GM12865 (cell line): ENCODE measurements around the gene RGS2.

Source experiments
- DNase-seq: peaks from one replicate; pipeline ENCODE4 v3.0.0; 2010; ENCODE audit warnings: low read depth
- H3K4me3 ChIP-seq: 2 replicates; pipeline ENCODE4 v1.5.1; 2011; ENCODE audit warnings: mild to moderate bottlenecking, low read depth, low read length, control low read depth
- TF ChIP-seq, protein P1 (sequence below): IDR thresholded peaks from 2 replicates; pipeline ENCODE4 v1.5.1; 2011; ENCODE audit warnings: low read length, control low read depth, low read depth, inconsistent platforms; ENCODE audit not compliant: insufficient read depth; ENCODE audit errors: missing control alignments

RGS2 gene

DNA sequence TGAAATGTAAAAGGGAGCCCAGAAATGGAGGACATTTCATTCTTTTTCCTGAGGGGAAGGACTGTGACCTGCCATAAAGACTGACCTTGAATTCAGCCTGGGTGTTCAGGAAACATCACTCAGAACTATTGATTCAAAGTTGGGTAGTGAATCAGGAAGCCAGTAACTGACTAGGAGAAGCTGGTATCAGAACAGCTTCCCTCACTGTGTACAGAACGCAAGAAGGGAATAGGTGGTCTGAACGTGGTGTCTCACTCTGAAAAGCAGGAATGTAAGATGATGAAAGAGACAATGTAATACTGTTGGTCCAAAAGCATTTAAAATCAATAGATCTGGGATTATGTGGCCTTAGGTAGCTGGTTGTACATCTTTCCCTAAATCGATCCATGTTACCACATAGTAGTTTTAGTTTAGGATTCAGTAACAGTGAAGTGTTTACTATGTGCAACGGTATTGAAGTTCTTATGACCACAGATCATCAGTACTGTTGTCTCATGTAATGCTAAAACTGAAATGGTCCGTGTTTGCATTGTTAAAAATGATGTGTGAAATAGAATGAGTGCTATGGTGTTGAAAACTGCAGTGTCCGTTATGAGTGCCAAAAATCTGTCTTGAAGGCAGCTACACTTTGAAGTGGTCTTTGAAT lies 2.9 kb downstream of the RGS2 start:
- TF ChIP-seq, protein P1, sequence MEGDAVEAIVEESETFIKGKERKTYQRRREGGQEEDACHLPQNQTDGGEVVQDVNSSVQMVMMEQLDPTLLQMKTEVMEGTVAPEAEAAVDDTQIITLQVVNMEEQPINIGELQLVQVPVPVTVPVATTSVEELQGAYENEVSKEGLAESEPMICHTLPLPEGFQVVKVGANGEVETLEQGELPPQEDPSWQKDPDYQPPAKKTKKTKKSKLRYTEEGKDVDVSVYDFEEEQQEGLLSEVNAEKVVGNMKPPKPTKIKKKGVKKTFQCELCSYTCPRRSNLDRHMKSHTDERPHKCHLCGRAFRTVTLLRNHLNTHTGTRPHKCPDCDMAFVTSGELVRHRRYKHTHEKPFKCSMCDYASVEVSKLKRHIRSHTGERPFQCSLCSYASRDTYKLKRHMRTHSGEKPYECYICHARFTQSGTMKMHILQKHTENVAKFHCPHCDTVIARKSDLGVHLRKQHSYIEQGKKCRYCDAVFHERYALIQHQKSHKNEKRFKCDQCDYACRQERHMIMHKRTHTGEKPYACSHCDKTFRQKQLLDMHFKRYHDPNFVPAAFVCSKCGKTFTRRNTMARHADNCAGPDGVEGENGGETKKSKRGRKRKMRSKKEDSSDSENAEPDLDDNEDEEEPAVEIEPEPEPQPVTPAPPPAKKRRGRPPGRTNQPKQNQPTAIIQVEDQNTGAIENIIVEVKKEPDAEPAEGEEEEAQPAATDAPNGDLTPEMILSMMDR = no peak
- no peak overlapping the region for H3K4me3 ChIP-seq
- no peak for DNase-seq

DNA sequence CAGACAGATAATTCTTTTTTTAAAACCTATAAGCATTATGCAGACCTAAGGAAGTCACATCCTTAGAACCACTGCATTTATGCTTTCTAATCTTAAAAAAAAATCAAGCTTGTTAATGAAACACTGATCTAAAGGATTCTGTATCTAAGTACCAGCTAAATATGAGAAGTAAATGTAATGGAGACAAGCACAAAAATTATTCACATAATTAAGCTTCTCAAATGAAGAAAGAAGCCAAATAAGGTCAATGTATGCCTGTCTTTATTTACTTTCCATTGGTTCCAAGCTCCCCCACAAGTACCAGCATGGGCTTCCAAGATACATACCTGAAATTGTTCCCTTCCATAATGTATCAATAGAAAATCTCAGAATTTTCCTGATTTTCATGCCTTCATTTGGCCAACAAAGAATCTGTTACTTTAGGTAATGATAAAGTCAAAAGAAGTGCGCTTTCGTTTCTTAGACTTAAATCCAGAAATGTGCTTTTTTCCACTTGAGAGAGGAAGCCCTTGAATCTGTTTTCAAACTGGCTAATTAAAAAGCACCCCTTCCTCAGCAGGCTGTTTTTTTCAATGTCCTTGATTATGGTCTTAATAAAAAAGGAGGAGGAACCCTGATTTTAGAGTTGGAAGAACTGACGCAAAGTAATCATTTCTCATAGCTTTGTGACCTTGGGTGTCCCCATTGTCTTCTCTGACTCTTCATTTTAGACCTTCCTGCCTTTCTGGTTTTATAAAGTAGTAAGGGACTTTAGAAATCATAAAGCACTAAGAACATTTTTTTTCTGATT lies 3.8 kb downstream of the RGS2 start:
- TF ChIP-seq, protein P1 = no peak
- no peak overlapping the region for H3K4me3 ChIP-seq
- no peak for DNase-seq

DNA sequence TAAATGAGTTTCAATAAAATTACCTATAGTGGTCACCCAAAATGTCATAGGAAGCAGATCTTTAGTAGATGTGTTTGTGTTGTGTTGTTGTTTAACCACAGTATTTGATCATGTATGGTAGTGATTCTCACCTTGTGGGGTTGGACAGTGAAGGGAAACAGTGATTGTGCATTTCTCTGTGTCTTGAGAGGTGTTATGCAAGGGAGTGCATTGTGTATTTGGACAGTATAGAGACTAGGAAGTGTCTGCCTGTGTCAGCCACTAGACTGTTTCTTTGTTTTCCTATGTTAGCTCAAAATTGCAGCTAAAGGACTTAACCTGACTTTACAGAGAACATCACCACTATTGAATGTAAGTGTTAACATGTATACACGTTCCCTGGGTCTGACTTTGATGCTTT lies 6.0 kb downstream of the RGS2 start:
- TF ChIP-seq, protein P1 = no peak
- H3K4me3 ChIP-seq = no peak overlapping the region
- no peak for DNase-seq

DNA sequence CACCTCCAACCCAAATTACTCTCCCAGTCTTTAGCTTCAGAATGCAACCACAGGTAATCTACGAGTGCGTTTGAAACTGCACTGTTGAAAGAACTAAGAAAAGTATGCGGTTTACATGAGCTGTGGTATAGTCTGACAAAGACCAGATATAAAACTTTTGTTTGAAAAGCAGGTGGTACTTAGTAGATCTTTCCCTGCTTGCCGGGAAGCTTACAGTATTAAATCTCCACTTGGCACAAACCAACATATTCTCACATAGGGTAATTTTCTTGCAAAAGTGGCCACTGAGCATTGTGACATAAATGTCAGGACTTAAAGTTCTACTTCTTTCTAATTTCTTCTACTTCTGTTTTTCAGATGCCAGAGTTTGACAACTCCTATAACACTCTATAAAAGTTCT lies 8.4 kb downstream of the RGS2 start:
- TF ChIP-seq, protein P1 = no peak
- no peak for DNase-seq
- no peak overlapping the region for H3K4me3 ChIP-seq

DNA sequence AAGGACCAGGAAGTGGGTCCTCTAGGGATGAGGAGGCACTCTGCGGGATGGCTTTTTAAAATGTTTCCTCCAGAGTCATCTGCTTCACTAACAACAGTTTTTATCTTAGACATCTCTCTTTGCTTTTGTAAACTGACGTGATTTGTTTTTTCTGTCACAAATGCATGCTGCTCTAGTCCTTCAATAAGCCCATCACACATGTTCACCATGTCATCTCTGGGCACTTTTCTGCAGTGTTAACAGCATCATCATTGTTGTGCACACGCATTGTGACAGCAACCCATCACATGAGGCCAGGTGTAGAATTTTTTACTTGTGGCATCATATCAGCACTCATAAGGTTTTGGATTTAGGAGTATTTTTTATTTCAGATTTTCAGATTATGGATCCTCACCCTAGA lies 12.5 kb downstream of the RGS2 start:
- H3K4me3 ChIP-seq = no peak overlapping the region
- DNase-seq = no peak
- TF ChIP-seq, protein P1 = no peak

DNA sequence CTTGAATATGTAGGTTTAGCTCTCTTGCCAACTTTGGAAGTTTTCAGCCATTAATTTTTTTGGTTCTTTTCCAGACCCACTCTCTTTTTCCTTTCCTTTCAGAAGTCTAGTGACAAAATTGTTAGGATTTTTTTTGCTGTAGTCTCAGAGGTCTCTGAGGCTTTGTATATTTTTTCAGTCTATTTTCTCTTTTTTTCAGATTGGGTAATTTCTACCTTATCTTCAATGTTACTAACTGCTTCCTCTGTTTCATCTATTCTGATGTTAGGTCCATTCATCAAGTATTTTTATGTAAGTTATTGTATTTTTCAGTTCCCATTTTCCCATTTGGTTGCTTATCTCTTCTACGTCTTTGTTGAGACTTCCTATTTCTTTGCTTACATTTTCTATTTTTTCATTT lies 15.7 kb downstream of the RGS2 start:
- TF ChIP-seq, protein P1 = no peak
- no peak overlapping the region for H3K4me3 ChIP-seq
- no peak for DNase-seq
